Dendritic cell treated with granulocyte-macrophage colony-stimulating factor and Interleukin-4, amounts not matched to agents 40 ng/mL and 50 ng/mL, for 4 days (primary cell): ENCODE results near the gene OXSR1.

Source experiments
- H3K27ac Mint-ChIP-seq: one replicate; pipeline ENCODE4 v1.8.0; 2022; ENCODE audit warnings: mild to moderate bottlenecking, mixed read lengths
- H3K27me3 Mint-ChIP-seq: one replicate; pipeline ENCODE4 v1.8.0; 2022; ENCODE audit warnings: mild to moderate bottlenecking, mixed read lengths
- H3K36me3 Mint-ChIP-seq: one replicate; pipeline ENCODE4 v1.8.0; 2022; ENCODE audit warnings: low read depth, mixed read lengths
- H3K4me1 Mint-ChIP-seq: one replicate; pipeline ENCODE4 v1.8.0; 2022; ENCODE audit warnings: low read depth, mixed read lengths
- H3K4me3 Mint-ChIP-seq: one replicate; pipeline ENCODE4 v1.8.0; 2022; ENCODE audit warnings: mild to moderate bottlenecking, moderate library complexity, mixed read lengths
- H3K9me3 Mint-ChIP-seq: one replicate; pipeline ENCODE4 v1.8.0; 2022; ENCODE audit warnings: mixed read lengths
- intact Hi-C: fragments of 100-400 bp; cut with micrococcal nuclease; formaldehyde crosslinking; loops from one replicate; pipeline ENCODE4 v1.15.0; 2022

OXSR1 gene

DNA sequence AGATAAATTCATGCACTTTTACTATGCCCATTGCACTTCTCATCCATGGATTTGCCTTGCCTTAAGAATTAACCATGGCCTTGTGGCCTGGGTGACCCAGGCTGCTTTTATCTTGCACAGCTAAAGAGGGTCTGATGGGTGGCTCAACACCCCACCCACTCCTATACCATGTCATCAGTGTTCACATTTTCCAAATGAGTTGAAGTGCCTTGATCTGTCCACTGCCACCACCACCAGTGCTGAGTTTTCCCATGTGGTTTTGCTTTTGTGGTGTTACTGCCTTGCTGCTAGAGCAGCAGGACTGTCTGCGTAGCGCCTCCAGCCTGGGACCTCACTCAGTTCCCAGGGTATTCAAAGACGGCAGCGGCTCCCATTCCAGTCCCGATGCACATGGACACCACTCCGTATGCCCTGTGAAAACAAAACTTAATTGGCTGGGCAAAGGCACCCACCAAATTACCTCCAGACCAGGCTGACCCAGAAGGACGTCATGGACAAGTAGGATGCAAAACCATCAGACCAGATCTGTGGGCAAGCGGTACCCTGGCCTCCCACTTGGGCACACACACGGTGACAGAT is 42.5 kb upstream of the OXSR1 start:
- intact Hi-C loops, result no loop called here
- Mint-ChIP-seq H3K27me3 (no peaks in the 10 kb centered on the region), H3K9me3 (no peaks in the 10 kb centered on the region), H3K4me1 (peaks cover 6% of the 10 kb centered on the region), H3K27ac (no peak overlapping the region), H3K4me3 (no peak overlapping the region), H3K36me3 (peaks cover 97% of the 10 kb centered on the region)

- H3K4me3 Mint-ChIP-seq, result no peak overlapping the region
- H3K4me1 Mint-ChIP-seq, result peaks cover 22% of the 10 kb centered on the region
- H3K27ac Mint-ChIP-seq, result no peak overlapping the region
- no peaks in the 10 kb centered on the region for H3K9me3 Mint-ChIP-seq
- intact Hi-C loops, result no loop called here
- H3K27me3 Mint-ChIP-seq, result no peaks in the 10 kb centered on the region
- peaks cover 100% of the 10 kb centered on the region for H3K36me3 Mint-ChIP-seq
Measured at GRCh38 chr3:38124324-38125122, 40.8 kb upstream of the OXSR1 start.

- Mint-ChIP-seq H3K27me3 (no peaks in the 10 kb centered on the region), H3K4me1 (peaks cover 28% of the 10 kb centered on the region), H3K4me3 (no peak overlapping the region), H3K9me3 (no peaks in the 10 kb centered on the region), H3K36me3 (peaks cover 100% of the 10 kb centered on the region), H3K27ac (no peak overlapping the region)
- intact Hi-C loops, result no loop called here
Measured at GRCh38 chr3:38125305-38126120, 39.8 kb upstream of the OXSR1 start.

GRCh38 chr3:38126121-38126892 is 39.0 kb upstream of the OXSR1 start:
- H3K9me3 Mint-ChIP-seq, result no peaks in the 10 kb centered on the region
- H3K27me3 Mint-ChIP-seq, result no peaks in the 10 kb centered on the region
- H3K4me1 Mint-ChIP-seq, result peaks cover 31% of the 10 kb centered on the region
- intact Hi-C loops, result no loop called here
- H3K4me3 Mint-ChIP-seq, result no peak overlapping the region
- H3K27ac Mint-ChIP-seq, result no peak overlapping the region
- H3K36me3 Mint-ChIP-seq, result peaks cover 100% of the 10 kb centered on the region

DNA sequence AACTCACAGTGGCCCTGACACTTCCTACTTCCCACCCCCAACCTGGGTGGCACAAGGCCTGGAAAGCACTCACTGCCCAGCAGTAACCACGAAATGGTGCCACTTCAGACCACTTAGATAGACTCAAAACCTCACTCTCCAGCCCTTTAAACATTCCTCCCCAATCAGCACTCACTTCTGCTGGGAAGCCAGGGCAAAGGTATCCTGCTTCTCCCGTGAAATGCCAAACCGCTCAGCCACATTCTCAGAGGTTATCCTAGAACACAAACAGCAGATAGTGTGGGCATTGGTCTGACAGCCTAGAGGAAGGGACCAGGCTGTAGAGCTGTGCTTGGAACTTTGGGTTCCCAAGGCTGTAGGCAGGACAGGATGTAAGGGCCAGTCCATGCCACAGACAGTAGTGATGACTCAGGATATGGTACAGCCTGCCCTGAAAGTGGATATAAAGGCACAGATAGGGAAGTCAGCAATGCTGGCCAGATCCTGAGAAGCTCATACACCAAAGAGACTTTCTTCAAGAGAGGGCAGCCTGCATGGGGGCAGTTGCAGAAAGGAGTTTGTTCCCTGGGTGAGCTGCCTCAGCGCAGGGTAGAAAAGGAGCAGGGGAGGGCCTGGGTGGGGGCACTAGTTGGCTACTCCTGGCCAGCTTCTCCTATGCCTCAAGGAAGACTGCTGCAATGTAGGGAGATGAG is 37.6 kb upstream of the OXSR1 start:
- Mint-ChIP-seq H3K4me1 (peaks cover 44% of the 10 kb centered on the region), H3K36me3 (peaks cover 100% of the 10 kb centered on the region), H3K9me3 (no peaks in the 10 kb centered on the region), H3K27me3 (no peaks in the 10 kb centered on the region), H3K27ac (peak overlapping the region; percentile 20), H3K4me3 (no peak overlapping the region)
- intact Hi-C loops, result no loop called here

GRCh38 chr3:38128303-38128655 is 37.1 kb upstream of the OXSR1 start:
- H3K27ac Mint-ChIP-seq, result no peak overlapping the region
- peaks cover 100% of the 10 kb centered on the region for H3K36me3 Mint-ChIP-seq
- intact Hi-C loops, result no loop called here
- H3K4me1 Mint-ChIP-seq, result peaks cover 49% of the 10 kb centered on the region
- no peaks in the 10 kb centered on the region for H3K9me3 Mint-ChIP-seq
- no peak overlapping the region for H3K4me3 Mint-ChIP-seq
- no peaks in the 10 kb centered on the region for H3K27me3 Mint-ChIP-seq

GRCh38 chr3:38129058-38129457 is 36.3 kb upstream of the OXSR1 start:
- Mint-ChIP-seq H3K9me3 (no peaks in the 10 kb centered on the region), H3K4me1 (peaks cover 57% of the 10 kb centered on the region), H3K36me3 (peaks cover 100% of the 10 kb centered on the region), H3K27ac (no peak overlapping the region), H3K4me3 (no peak overlapping the region), H3K27me3 (no peaks in the 10 kb centered on the region)
- intact Hi-C loops, result no loop called here

GRCh38 chr3:38130631-38131065 is 34.7 kb upstream of the OXSR1 start:
- intact Hi-C loops, result loop anchor here (5.0 kb wide), 1 partner anchor 102 kb away; no protein-coding TSS in a partner anchor
- H3K27ac Mint-ChIP-seq, result no peak overlapping the region
- no peaks in the 10 kb centered on the region for H3K27me3 Mint-ChIP-seq
- peaks cover 98% of the 10 kb centered on the region for H3K36me3 Mint-ChIP-seq
- no peaks in the 10 kb centered on the region for H3K9me3 Mint-ChIP-seq
- no peak overlapping the region for H3K4me3 Mint-ChIP-seq
- H3K4me1 Mint-ChIP-seq, result peaks cover 71% of the 10 kb centered on the region

GRCh38 chr3:38131621-38132369 is 33.5 kb upstream of the OXSR1 start:
- Mint-ChIP-seq H3K27me3 (no peaks in the 10 kb centered on the region), H3K4me1 (peaks cover 80% of the 10 kb centered on the region), H3K36me3 (peaks cover 95% of the 10 kb centered on the region), H3K9me3 (no peaks in the 10 kb centered on the region), H3K4me3 (no peak overlapping the region), H3K27ac (no peak overlapping the region)
- intact Hi-C loops, result loop anchor here (5.0 kb wide), 1 partner anchor 101 kb away; no protein-coding TSS in a partner anchor

DNA sequence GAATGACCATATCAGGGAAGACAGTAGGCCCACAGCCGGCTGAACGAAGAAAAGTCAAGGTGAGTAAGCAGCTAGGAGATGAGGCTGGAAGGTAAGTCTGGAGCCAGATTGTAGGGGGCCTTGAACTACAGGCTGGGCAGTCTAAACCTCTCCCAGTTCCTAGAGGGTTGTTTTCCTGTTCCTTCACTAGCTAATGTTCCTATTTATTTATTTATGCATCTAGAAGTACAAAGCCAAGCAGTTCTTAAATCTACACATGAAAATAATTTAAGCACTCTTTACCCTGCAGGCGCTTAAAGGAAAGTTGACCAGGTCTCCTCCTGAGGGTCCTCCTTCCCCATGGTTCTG is 32.2 kb upstream of the OXSR1 start:
- H3K36me3 Mint-ChIP-seq, result peaks cover 88% of the 10 kb centered on the region
- H3K27ac Mint-ChIP-seq, result no peak overlapping the region
- no peaks in the 10 kb centered on the region for H3K9me3 Mint-ChIP-seq
- no peak overlapping the region for H3K4me3 Mint-ChIP-seq
- intact Hi-C loops, result loop anchor here (5.0 kb wide), 1 partner anchor 99 kb away; no protein-coding TSS in a partner anchor
- H3K4me1 Mint-ChIP-seq, result peaks cover 83% of the 10 kb centered on the region
- no peaks in the 10 kb centered on the region for H3K27me3 Mint-ChIP-seq

DNA sequence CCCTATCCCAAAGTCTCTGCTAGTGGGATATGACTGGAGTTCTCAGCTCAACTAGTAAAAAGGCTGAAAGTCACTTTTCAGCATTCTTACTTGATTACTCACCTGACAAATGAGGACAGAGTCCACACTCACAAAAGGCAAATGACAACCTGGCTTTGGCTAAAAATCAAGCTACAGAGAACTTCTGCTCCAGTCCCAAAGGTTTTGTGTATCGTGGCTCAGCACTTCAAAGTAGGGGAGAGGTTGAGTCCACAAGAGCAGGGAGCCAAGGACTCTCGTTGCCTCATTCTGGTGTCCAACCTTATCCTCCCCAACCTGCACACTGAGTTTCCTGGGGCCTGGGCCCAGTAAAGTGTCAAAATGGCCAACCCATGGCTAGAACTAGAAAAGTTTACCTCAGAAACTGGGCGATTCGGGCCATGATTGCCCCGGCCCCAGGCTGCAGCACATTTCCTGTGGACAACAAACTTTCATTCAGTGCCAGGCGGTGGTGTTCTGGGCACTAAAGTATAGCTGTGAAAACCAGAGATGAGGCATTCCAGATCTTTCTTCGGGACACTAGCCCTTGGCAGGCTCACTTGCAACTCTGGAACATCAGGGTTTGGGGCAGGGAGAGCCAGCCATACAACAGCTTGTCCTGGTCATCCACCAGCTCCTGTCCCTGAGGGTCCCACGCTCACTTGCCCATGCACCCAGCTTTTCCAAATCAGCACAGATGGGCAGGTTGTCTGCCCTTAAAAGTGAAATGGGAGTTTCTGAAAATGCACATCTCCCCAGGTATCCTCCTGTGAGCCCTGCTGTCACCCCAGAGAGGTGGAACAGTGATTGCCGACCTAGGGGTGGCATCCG is 31.6 kb upstream of the OXSR1 start:
- Mint-ChIP-seq H3K4me1 (peaks cover 83% of the 10 kb centered on the region), H3K4me3 (no peak overlapping the region)
- intact Hi-C loops, result loop anchor here (5.0 kb wide), 1 partner anchor 99 kb away; no protein-coding TSS in a partner anchor

More for the DNA sequence above, 31.6 kb upstream of the OXSR1 start:
- Mint-ChIP-seq H3K36me3 (peaks cover 88% of the 10 kb centered on the region), H3K27me3 (no peaks in the 10 kb centered on the region), H3K9me3 (no peaks in the 10 kb centered on the region), H3K27ac (no peak overlapping the region)
